Measurements from ENCODE around the gene BRF1.
A peak's percentile ranks its signal among the peaks of the same experiment; 100 is the strongest.

The BRF1 gene

GRCh38 chr14:105247715-105248367 is 53.0 kb downstream of the BRF1 start:
- peaks cover 14 to 19% of the 10 kb centered on the region in 2 donors for H3K36me3 ChIP-seq (ENCODE audit: control insufficient read depth in 2 of 2, insufficient read depth in 2 of 2, low read length in 2 of 2)
- H3K27me3 ChIP-seq (ENCODE audit: control insufficient read depth in 1 of 2, insufficient read depth in 2 of 2, low read length in 2 of 2), result no peaks in the 10 kb centered on the region
- H3K4me1 ChIP-seq (ENCODE audit: control insufficient read depth, insufficient read depth, low read length), result peaks cover 24% of the 10 kb centered on the region
- H3K4me3 ChIP-seq (ENCODE audit: low read length in 2 of 2), result peak overlapping the region; percentile 81 to 83
- H3K9me3 ChIP-seq (ENCODE audit: control insufficient read depth in 2 of 2, low read length in 2 of 2), result no peaks in the 10 kb centered on the region
- H3K9ac ChIP-seq (ENCODE audit: low read length in 2 of 2), result peak overlapping the region; percentile 47 to 55
- H3K27ac ChIP-seq (ENCODE audit: low read length), result peak overlapping the region; percentile 67

- peaks cover 11 to 16% of the 10 kb centered on the region in 2 donors for H3K36me3 ChIP-seq (ENCODE audit: control insufficient read depth in 2 of 2, insufficient read depth in 2 of 2, low read length in 2 of 2)
- peaks cover 24% of the 10 kb centered on the region for H3K4me1 ChIP-seq (ENCODE audit: control insufficient read depth, insufficient read depth, low read length)
- H3K9me3 ChIP-seq (ENCODE audit: control insufficient read depth in 2 of 2, low read length in 2 of 2), result no peaks in the 10 kb centered on the region
- no peaks in the 10 kb centered on the region for H3K27me3 ChIP-seq (ENCODE audit: control insufficient read depth in 1 of 2, insufficient read depth in 2 of 2, low read length in 2 of 2)
- no peak overlapping the region for H3K9ac ChIP-seq (ENCODE audit: low read length in 2 of 2)
- no peak overlapping the region for H3K27ac ChIP-seq (ENCODE audit: low read length)
- no peak overlapping the region for H3K4me3 ChIP-seq (ENCODE audit: low read length in 2 of 2)
Measured at GRCh38 chr14:105247026-105247425, 53.8 kb downstream of the BRF1 start.

- Histone ChIP-seq H3K27me3 (ENCODE audit: control insufficient read depth in 1 of 2, insufficient read depth in 2 of 2, low read length in 2 of 2) (no peaks in the 10 kb centered on the region), H3K4me1 (ENCODE audit: control insufficient read depth, insufficient read depth, low read length) (peaks cover 13% of the 10 kb centered on the region), H3K4me3 (ENCODE audit: low read length in 2 of 2) (no peak overlapping the region), H3K9ac (ENCODE audit: low read length in 2 of 2) (no peak overlapping the region), H3K27ac (ENCODE audit: low read length) (no peak overlapping the region), H3K36me3 (ENCODE audit: control insufficient read depth in 2 of 2, insufficient read depth in 2 of 2, low read length in 2 of 2) (peaks cover 0 to 3% of the 10 kb centered on the region in 2 donors), H3K9me3 (ENCODE audit: control insufficient read depth in 2 of 2, low read length in 2 of 2) (no peaks in the 10 kb centered on the region)
Measured at GRCh38 chr14:105244334-105244733, 56.5 kb downstream of the BRF1 start.

- Histone ChIP-seq H3K4me1 (ENCODE audit: control insufficient read depth, insufficient read depth, low read length) (no peaks in the 10 kb centered on the region), H3K4me3 (ENCODE audit: low read length in 2 of 2) (no peak overlapping the region), H3K27ac (ENCODE audit: low read length) (no peak overlapping the region), H3K9me3 (ENCODE audit: control insufficient read depth in 2 of 2, low read length in 2 of 2) (no peaks in the 10 kb centered on the region), H3K36me3 (ENCODE audit: control insufficient read depth in 2 of 2, insufficient read depth in 2 of 2, low read length in 2 of 2) (peaks cover 0 to 3% of the 10 kb centered on the region in 2 donors), H3K9ac (ENCODE audit: low read length in 2 of 2) (no peak overlapping the region), H3K27me3 (ENCODE audit: control insufficient read depth in 1 of 2, insufficient read depth in 2 of 2, low read length in 2 of 2) (no peaks in the 10 kb centered on the region)
Measured at GRCh38 chr14:105241641-105242040, 59.2 kb downstream of the BRF1 start.

- H3K36me3 ChIP-seq (ENCODE audit: control insufficient read depth in 2 of 2, insufficient read depth in 2 of 2, low read length in 2 of 2), result peaks cover 0 to 3% of the 10 kb centered on the region in 2 donors
- no peaks in the 10 kb centered on the region for H3K4me1 ChIP-seq (ENCODE audit: control insufficient read depth, insufficient read depth, low read length)
- H3K4me3 ChIP-seq (ENCODE audit: low read length in 2 of 2), result no peak overlapping the region
- no peaks in the 10 kb centered on the region for H3K27me3 ChIP-seq (ENCODE audit: control insufficient read depth in 1 of 2, insufficient read depth in 2 of 2, low read length in 2 of 2)
- H3K9ac ChIP-seq (ENCODE audit: low read length in 2 of 2), result no peak overlapping the region
- no peaks in the 10 kb centered on the region for H3K9me3 ChIP-seq (ENCODE audit: control insufficient read depth in 2 of 2, low read length in 2 of 2)
- H3K27ac ChIP-seq (ENCODE audit: low read length), result no peak overlapping the region
Measured at GRCh38 chr14:105240811-105241576, 59.8 kb downstream of the BRF1 start.

- Histone ChIP-seq H3K9me3 (ENCODE audit: control insufficient read depth in 2 of 2, low read length in 2 of 2) (no peaks in the 10 kb centered on the region), H3K27me3 (ENCODE audit: control insufficient read depth in 1 of 2, insufficient read depth in 2 of 2, low read length in 2 of 2) (no peaks in the 10 kb centered on the region), H3K9ac (ENCODE audit: low read length in 2 of 2) (no peak overlapping the region), H3K4me3 (ENCODE audit: low read length in 2 of 2) (no peak overlapping the region), H3K4me1 (ENCODE audit: control insufficient read depth, insufficient read depth, low read length) (no peaks in the 10 kb centered on the region), H3K27ac (ENCODE audit: low read length) (no peak overlapping the region), H3K36me3 (ENCODE audit: control insufficient read depth in 2 of 2, insufficient read depth in 2 of 2, low read length in 2 of 2) (peaks cover 2 to 6% of the 10 kb centered on the region in 2 donors)
Measured at GRCh38 chr14:105229099-105229655, 71.6 kb downstream of the BRF1 start.

- no peak overlapping the region for H3K27ac ChIP-seq (ENCODE audit: low read length)
- H3K9ac ChIP-seq (ENCODE audit: low read length in 2 of 2), result no peak overlapping the region
- no peaks in the 10 kb centered on the region for H3K27me3 ChIP-seq (ENCODE audit: control insufficient read depth in 1 of 2, insufficient read depth in 2 of 2, low read length in 2 of 2)
- no peaks in the 10 kb centered on the region for H3K9me3 ChIP-seq (ENCODE audit: control insufficient read depth in 2 of 2, low read length in 2 of 2)
- peaks cover 3 to 6% of the 10 kb centered on the region in 2 donors for H3K36me3 ChIP-seq (ENCODE audit: control insufficient read depth in 2 of 2, insufficient read depth in 2 of 2, low read length in 2 of 2)
- no peaks in the 10 kb centered on the region for H3K4me1 ChIP-seq (ENCODE audit: control insufficient read depth, insufficient read depth, low read length)
- H3K4me3 ChIP-seq (ENCODE audit: low read length in 2 of 2), result no peak overlapping the region
Measured at GRCh38 chr14:105228562-105228961, 72.2 kb downstream of the BRF1 start.

- no peak overlapping the region for H3K4me3 ChIP-seq (ENCODE audit: low read length in 2 of 2)
- H3K9ac ChIP-seq (ENCODE audit: low read length in 2 of 2), result no peak overlapping the region
- H3K9me3 ChIP-seq (ENCODE audit: control insufficient read depth in 2 of 2, low read length in 2 of 2), result no peaks in the 10 kb centered on the region
- no peaks in the 10 kb centered on the region for H3K27me3 ChIP-seq (ENCODE audit: control insufficient read depth in 1 of 2, insufficient read depth in 2 of 2, low read length in 2 of 2)
- peaks cover 3 to 10% of the 10 kb centered on the region in 2 donors for H3K36me3 ChIP-seq (ENCODE audit: control insufficient read depth in 2 of 2, insufficient read depth in 2 of 2, low read length in 2 of 2)
- H3K4me1 ChIP-seq (ENCODE audit: control insufficient read depth, insufficient read depth, low read length), result no peaks in the 10 kb centered on the region
- no peak overlapping the region for H3K27ac ChIP-seq (ENCODE audit: low read length)
Measured at GRCh38 chr14:105227346-105227745, 73.5 kb downstream of the BRF1 start.

- Histone ChIP-seq H3K36me3 (ENCODE audit: control insufficient read depth in 2 of 2, insufficient read depth in 2 of 2, low read length in 2 of 2) (peaks cover 5 to 15% of the 10 kb centered on the region in 2 donors), H3K27me3 (ENCODE audit: control insufficient read depth in 1 of 2, insufficient read depth in 2 of 2, low read length in 2 of 2) (no peaks in the 10 kb centered on the region), H3K4me3 (ENCODE audit: low read length in 2 of 2) (no peak overlapping the region), H3K4me1 (ENCODE audit: control insufficient read depth, insufficient read depth, low read length) (peaks cover 3% of the 10 kb centered on the region), H3K9ac (ENCODE audit: low read length in 2 of 2) (no peak overlapping the region), H3K9me3 (ENCODE audit: control insufficient read depth in 2 of 2, low read length in 2 of 2) (no peaks in the 10 kb centered on the region), H3K27ac (ENCODE audit: low read length) (no peak overlapping the region)
Measured at GRCh38 chr14:105226198-105226597, 74.6 kb downstream of the BRF1 start.

- Histone ChIP-seq H3K27me3 (ENCODE audit: control insufficient read depth in 1 of 2, insufficient read depth in 2 of 2, low read length in 2 of 2) (no peaks in the 10 kb centered on the region), H3K36me3 (ENCODE audit: control insufficient read depth in 2 of 2, insufficient read depth in 2 of 2, low read length in 2 of 2) (peaks cover 6 to 17% of the 10 kb centered on the region in 2 donors), H3K4me3 (ENCODE audit: low read length in 2 of 2) (no peak overlapping the region), H3K4me1 (ENCODE audit: control insufficient read depth, insufficient read depth, low read length) (peaks cover 10% of the 10 kb centered on the region), H3K27ac (ENCODE audit: low read length) (no peak overlapping the region), H3K9ac (ENCODE audit: low read length in 2 of 2) (no peak overlapping the region), H3K9me3 (ENCODE audit: control insufficient read depth in 2 of 2, low read length in 2 of 2) (no peaks in the 10 kb centered on the region)
Measured at GRCh38 chr14:105224845-105225570, 75.8 kb downstream of the BRF1 start.

Measured in stomach smooth muscle (tissue), 2 donors.